ENCODE data around the gene EHD4. TPM values are rescaled to one million over a fixed set of nuclear protein-coding genes. Genes with fewer than 3 reads are reported as not detected.

EHD4 gene
- total RNA-seq, 1 experiment from 2014 or later = 35.3 TPM

GRCh38 chr15:41881086-41881485 is 91.3 kb downstream of the EHD4 start:
- DNase-seq (ENCODE audit: low read depth) = no peak

GRCh38 chr15:41880156-41880877 is 92.0 kb downstream of the EHD4 start:
- DNase-seq (ENCODE audit: low read depth) = no peak

GRCh38 chr15:41879321-41879845 is 93.0 kb downstream of the EHD4 start:
- no peak for DNase-seq (ENCODE audit: low read depth)

- DNase-seq (ENCODE audit: low read depth) = no peak
Measured at GRCh38 chr15:41878355-41878699, 94.0 kb downstream of the EHD4 start.

GRCh38 chr15:41877631-41878354 is 94.6 kb downstream of the EHD4 start:
- DNase-seq (ENCODE audit: low read depth) = no peak

- no peak for DNase-seq (ENCODE audit: low read depth)
Measured at GRCh38 chr15:41876689-41877088, 95.7 kb downstream of the EHD4 start.

- DNase-seq (ENCODE audit: low read depth) = no peak
Measured at GRCh38 chr15:41876007-41876406, 96.3 kb downstream of the EHD4 start.

GRCh38 chr15:41874736-41875135 is 97.6 kb downstream of the EHD4 start:
- DNase-seq (ENCODE audit: low read depth) = no peak

- DNase-seq (ENCODE audit: low read depth) = no peak
Measured at GRCh38 chr15:41873711-41874110, 98.6 kb downstream of the EHD4 start.

- no peak for DNase-seq (ENCODE audit: low read depth)
Measured at GRCh38 chr15:41872166-41872747, 100.1 kb downstream of the EHD4 start.

GRCh38 chr15:41871175-41871905 is 101.0 kb downstream of the EHD4 start:
- no peak for DNase-seq (ENCODE audit: low read depth)

GRCh38 chr15:41870689-41871081 is 101.7 kb downstream of the EHD4 start:
- DNase-seq (ENCODE audit: low read depth) = peak; percentile 21

GRCh38 chr15:41869770-41870688 is 102.3 kb downstream of the EHD4 start:
- DNase-seq (ENCODE audit: low read depth) = no peak

GRCh38 chr15:41868321-41868720 is 104.0 kb downstream of the EHD4 start:
- DNase-seq (ENCODE audit: low read depth) = no peak

GRCh38 chr15:41866872-41867579 is 105.3 kb downstream of the EHD4 start:
- DNase-seq (ENCODE audit: low read depth) = no peak

GRCh38 chr15:41866263-41866703 is 106.1 kb downstream of the EHD4 start:
- DNase-seq (ENCODE audit: low read depth) = no peak

- no peak for DNase-seq (ENCODE audit: low read depth)
Measured at GRCh38 chr15:41865490-41866055, 106.8 kb downstream of the EHD4 start.

- DNase-seq (ENCODE audit: low read depth) = no peak
Measured at GRCh38 chr15:41862515-41863116, 109.7 kb downstream of the EHD4 start.

- no peak for DNase-seq (ENCODE audit: low read depth)
Measured at GRCh38 chr15:41861736-41862356, 110.5 kb downstream of the EHD4 start.

Measured in RPMI7951 (cell line).